AG04450 (cell line): ENCODE results near the gene CEP131. TPM values are rescaled to one million over a fixed set of nuclear protein-coding genes. Genes with fewer than 3 reads are reported as not detected.
"Not testable (repeated sequence)": the region's sequence is repeated elsewhere in the genome, so short reads cannot be mapped to it uniquely, and the experiment has no call there.

Experiments used
- CTCF ChIA-PET: fragments of 300-600, 350-600 bp; formaldehyde crosslinking; extraction: SDS; loops from one replicate; lab custom pipeline; 2022; ENCODE audit warnings: antibody characterized with exemption, inconsistent platforms; lab: Charles Lee
- POLR2A ChIA-PET: fragments of 350-600 bp; formaldehyde crosslinking; extraction: SDS; loops from one replicate; lab custom pipeline; 2021; ENCODE audit warnings: antibody characterized with exemption, inconsistent platforms; lab: Yijun Ruan, JAX
- DNase-seq: peaks from one replicate; pipeline ENCODE4 v3.0.0-alpha.2; 2011; ENCODE audit warnings: low read depth, low spot score
- H3K27ac ChIP-seq: one replicate; pipeline ENCODE4 v1.5.1; 2012; ENCODE audit warnings: low read depth, low read length, control low read depth
- H3K27me3 ChIP-seq: one replicate; pipeline ENCODE4 v1.6.0; 2012; ENCODE audit warnings: low read length; ENCODE audit not compliant: control insufficient read depth, insufficient read depth
- H3K4me3 ChIP-seq: 2 replicates; pipeline ENCODE4 v1.5.1; 2011; ENCODE audit warnings: mild to moderate bottlenecking, low read depth, low read length, control low read depth
- H3K9me3 ChIP-seq: 2 replicates; pipeline ENCODE4 v1.5.1; 2012; ENCODE audit warnings: low read length; ENCODE audit not compliant: control insufficient read depth, insufficient read depth
- CTCF ChIP-seq: IDR thresholded peaks from 2 replicates; pipeline ENCODE4 v1.5.1; 2011; ENCODE audit warnings: low read depth, low read length, control low read depth, inconsistent platforms
- polyA plus RNA-seq: library from polyadenylated mRNA; depleted of rRNA; stranded (reverse); fragments of >200 nt; gene quantifications from 2 replicates; pipeline ENCODE4 v1.2.3, GENCODE V29; 2011

CEP131 gene
- polyA plus RNA-seq, 1 experiment = 2.2 TPM

- CTCF ChIA-PET = interaction anchor here (1.6 kb wide), 1 partner anchor 15 kb away, joined by 3 read pairs; no protein-coding TSS in a partner anchor
- no peak for TF ChIP-seq CTCF
- peaks cover 13% of the 10 kb centered on the region for H3K27me3 ChIP-seq
- POLR2A ChIA-PET = no interaction called here
- no peak overlapping the region for H3K27ac ChIP-seq
- H3K4me3 ChIP-seq = no peak overlapping the region
- H3K9me3 ChIP-seq = no peaks in the 10 kb centered on the region; the same call in 1 of the 2 replicates
- DNase-seq = no peak
These were observed 64.7 kb downstream of the CEP131 start for GRCh38 chr17:81157848-81158687.

- CTCF ChIA-PET = interaction anchor here (1.6 kb wide), 1 partner anchor 14 kb away, joined by 3 read pairs; no protein-coding TSS in a partner anchor
- H3K27ac ChIP-seq = no peak overlapping the region
- POLR2A ChIA-PET = no interaction called here
- peaks cover 13% of the 10 kb centered on the region for H3K27me3 ChIP-seq
- TF ChIP-seq CTCF = no peak
- no peak for DNase-seq
- H3K4me3 ChIP-seq = no peak overlapping the region
- H3K9me3 ChIP-seq = no peaks in the 10 kb centered on the region; the same call in 1 of the 2 replicates
These were observed 65.6 kb downstream of the CEP131 start for GRCh38 chr17:81156866-81157805.

- no peak overlapping the region for H3K4me3 ChIP-seq
- ChIA-PET POLR2A (no interaction called here), CTCF (no interaction called here)
- DNase-seq = no peak
- peaks cover 13% of the 10 kb centered on the region for H3K27me3 ChIP-seq
- H3K27ac ChIP-seq = no peak overlapping the region
- H3K9me3 ChIP-seq = no peaks in the 10 kb centered on the region; the same call in 1 of the 2 replicates
- TF ChIP-seq CTCF = no peak
These were observed 67.8 kb downstream of the CEP131 start for GRCh38 chr17:81154961-81155360.

- DNase-seq, H3K4me3 ChIP-seq, H3K9me3 ChIP-seq, H3K27ac ChIP-seq, CTCF ChIA-PET: not testable (repeated sequence)
- POLR2A ChIA-PET = interaction anchor here (0.6 kb wide), 1 partner anchor 19 kb away, joined by 4 read pairs; no protein-coding TSS in a partner anchor
- H3K27me3 ChIP-seq = peaks cover 21% of the 10 kb centered on the region
These were observed 68.7 kb downstream of the CEP131 start for GRCh38 chr17:81154016-81154415.

- POLR2A ChIA-PET = no interaction called here
- Histone ChIP-seq H3K27ac (no peak overlapping the region), H3K4me3 (no peak overlapping the region), H3K27me3 (peaks cover 19% of the 10 kb centered on the region), H3K9me3 (no peaks in the 10 kb centered on the region; the same call in 1 of the 2 replicates)
- CTCF ChIA-PET = no interaction called here
- no peak for TF ChIP-seq CTCF
- no peak for DNase-seq
These were observed 69.4 kb downstream of the CEP131 start for GRCh38 chr17:81153340-81153803.
